ENCODE results near the gene IQSEC1. TPM values are rescaled to one million over a fixed set of nuclear protein-coding genes. Genes with fewer than 3 reads are reported as not detected.

Gene IQSEC1
- total and polyA plus RNA-seq, 2 of the 8 experiments (the other 6 are each of a cell fraction or from before 2014, with no cell fraction given) = 6.8 to 28.8 TPM

DNA sequence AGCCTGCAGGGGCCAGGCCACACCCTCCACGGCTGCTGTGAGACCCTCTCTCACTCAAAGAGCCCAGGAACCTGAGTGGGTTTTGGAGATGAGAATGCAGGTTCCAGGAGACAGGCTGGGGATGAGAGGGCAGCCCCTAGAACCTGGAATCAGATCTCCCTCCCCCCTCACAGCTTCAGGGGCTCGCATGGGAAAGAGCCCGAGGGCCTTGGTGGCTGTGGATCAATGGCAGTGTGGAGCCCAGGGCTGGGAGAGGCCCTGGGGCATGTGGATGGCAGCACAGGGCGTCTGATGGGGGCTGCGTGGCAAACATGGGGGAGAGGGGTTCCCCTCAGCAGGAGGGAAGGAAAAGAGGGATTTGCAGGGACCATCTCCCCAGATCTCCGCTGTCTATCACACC lies 119.0 kb downstream of the IQSEC1 start (continued):
- TF ChIP-seq, protein P1, sequence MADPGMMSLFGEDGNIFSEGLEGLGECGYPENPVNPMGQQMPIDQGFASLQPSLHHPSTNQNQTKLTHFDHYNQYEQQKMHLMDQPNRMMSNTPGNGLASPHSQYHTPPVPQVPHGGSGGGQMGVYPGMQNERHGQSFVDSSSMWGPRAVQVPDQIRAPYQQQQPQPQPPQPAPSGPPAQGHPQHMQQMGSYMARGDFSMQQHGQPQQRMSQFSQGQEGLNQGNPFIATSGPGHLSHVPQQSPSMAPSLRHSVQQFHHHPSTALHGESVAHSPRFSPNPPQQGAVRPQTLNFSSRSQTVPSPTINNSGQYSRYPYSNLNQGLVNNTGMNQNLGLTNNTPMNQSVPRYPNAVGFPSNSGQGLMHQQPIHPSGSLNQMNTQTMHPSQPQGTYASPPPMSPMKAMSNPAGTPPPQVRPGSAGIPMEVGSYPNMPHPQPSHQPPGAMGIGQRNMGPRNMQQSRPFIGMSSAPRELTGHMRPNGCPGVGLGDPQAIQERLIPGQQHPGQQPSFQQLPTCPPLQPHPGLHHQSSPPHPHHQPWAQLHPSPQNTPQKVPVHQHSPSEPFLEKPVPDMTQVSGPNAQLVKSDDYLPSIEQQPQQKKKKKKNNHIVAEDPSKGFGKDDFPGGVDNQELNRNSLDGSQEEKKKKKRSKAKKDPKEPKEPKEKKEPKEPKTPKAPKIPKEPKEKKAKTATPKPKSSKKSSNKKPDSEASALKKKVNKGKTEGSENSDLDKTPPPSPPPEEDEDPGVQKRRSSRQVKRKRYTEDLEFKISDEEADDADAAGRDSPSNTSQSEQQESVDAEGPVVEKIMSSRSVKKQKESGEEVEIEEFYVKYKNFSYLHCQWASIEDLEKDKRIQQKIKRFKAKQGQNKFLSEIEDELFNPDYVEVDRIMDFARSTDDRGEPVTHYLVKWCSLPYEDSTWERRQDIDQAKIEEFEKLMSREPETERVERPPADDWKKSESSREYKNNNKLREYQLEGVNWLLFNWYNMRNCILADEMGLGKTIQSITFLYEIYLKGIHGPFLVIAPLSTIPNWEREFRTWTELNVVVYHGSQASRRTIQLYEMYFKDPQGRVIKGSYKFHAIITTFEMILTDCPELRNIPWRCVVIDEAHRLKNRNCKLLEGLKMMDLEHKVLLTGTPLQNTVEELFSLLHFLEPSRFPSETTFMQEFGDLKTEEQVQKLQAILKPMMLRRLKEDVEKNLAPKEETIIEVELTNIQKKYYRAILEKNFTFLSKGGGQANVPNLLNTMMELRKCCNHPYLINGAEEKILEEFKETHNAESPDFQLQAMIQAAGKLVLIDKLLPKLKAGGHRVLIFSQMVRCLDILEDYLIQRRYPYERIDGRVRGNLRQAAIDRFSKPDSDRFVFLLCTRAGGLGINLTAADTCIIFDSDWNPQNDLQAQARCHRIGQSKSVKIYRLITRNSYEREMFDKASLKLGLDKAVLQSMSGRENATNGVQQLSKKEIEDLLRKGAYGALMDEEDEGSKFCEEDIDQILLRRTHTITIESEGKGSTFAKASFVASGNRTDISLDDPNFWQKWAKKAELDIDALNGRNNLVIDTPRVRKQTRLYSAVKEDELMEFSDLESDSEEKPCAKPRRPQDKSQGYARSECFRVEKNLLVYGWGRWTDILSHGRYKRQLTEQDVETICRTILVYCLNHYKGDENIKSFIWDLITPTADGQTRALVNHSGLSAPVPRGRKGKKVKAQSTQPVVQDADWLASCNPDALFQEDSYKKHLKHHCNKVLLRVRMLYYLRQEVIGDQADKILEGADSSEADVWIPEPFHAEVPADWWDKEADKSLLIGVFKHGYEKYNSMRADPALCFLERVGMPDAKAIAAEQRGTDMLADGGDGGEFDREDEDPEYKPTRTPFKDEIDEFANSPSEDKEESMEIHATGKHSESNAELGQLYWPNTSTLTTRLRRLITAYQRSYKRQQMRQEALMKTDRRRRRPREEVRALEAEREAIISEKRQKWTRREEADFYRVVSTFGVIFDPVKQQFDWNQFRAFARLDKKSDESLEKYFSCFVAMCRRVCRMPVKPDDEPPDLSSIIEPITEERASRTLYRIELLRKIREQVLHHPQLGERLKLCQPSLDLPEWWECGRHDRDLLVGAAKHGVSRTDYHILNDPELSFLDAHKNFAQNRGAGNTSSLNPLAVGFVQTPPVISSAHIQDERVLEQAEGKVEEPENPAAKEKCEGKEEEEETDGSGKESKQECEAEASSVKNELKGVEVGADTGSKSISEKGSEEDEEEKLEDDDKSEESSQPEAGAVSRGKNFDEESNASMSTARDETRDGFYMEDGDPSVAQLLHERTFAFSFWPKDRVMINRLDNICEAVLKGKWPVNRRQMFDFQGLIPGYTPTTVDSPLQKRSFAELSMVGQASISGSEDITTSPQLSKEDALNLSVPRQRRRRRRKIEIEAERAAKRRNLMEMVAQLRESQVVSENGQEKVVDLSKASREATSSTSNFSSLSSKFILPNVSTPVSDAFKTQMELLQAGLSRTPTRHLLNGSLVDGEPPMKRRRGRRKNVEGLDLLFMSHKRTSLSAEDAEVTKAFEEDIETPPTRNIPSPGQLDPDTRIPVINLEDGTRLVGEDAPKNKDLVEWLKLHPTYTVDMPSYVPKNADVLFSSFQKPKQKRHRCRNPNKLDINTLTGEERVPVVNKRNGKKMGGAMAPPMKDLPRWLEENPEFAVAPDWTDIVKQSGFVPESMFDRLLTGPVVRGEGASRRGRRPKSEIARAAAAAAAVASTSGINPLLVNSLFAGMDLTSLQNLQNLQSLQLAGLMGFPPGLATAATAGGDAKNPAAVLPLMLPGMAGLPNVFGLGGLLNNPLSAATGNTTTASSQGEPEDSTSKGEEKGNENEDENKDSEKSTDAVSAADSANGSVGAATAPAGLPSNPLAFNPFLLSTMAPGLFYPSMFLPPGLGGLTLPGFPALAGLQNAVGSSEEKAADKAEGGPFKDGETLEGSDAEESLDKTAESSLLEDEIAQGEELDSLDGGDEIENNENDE (IDR thresholded peaks at IDR 0.05; ENCODE audit: insufficient replicate concordance, low read length) = no peak
- no peak for TF ChIP-seq NANOG (IDR thresholded peaks at IDR 0.05; ENCODE audit: insufficient read depth, low read depth, low read length, poor library complexity, severe bottlenecking)
- no peak for TF ChIP-seq SAP30 (IDR thresholded peaks at IDR 0.05; ENCODE audit: insufficient read depth, insufficient replicate concordance, low read length)
- TF ChIP-seq SRF (IDR thresholded peaks at IDR 0.05; ENCODE audit: low read depth, low read length) = no peak
- TF ChIP-seq CBX5 (IDR thresholded peaks at IDR 0.05; ENCODE audit: low read depth, low read length) = no peak
- no peak for TF ChIP-seq SP4 (IDR thresholded peaks at IDR 0.05; ENCODE audit: low read length)
- TF ChIP-seq CEBPB (IDR thresholded peaks at IDR 0.05; ENCODE audit: low read depth, low read length) = no peak
- TF ChIP-seq HDAC2 (IDR thresholded peaks at IDR 0.05; ENCODE audit: borderline replicate concordance in 1 of 2, low read depth in 2 of 2, low read length in 2 of 2) = no peak
- no peak for TF ChIP-seq BRCA1 (IDR thresholded peaks at IDR 0.05; ENCODE audit: low read depth, low read length)
- TF ChIP-seq ASH2L (IDR thresholded peaks at IDR 0.05; ENCODE audit: low read length) = no peak
- TF ChIP-seq SIRT6 (IDR thresholded peaks at IDR 0.05; ENCODE audit: low read length) = no peak
